Liver (tissue), 9 donors: ENCODE data around the gene KLF13. TPM values are rescaled to one million over a fixed set of nuclear protein-coding genes. Genes with fewer than 3 reads are reported as not detected.
A peak's percentile ranks its signal among the peaks of the same experiment; 100 is the strongest.

Experiments
- DNase-seq: peaks from one replicate; pipeline ENCODE4 v3.0.0-alpha.2; 2017; ENCODE audit warnings: low spot score
- H3K27ac ChIP-seq, 2 donors: one replicate each; pipeline ENCODE4 v1.7.0; 2013; ENCODE audit warnings: inconsistent platforms in 2 of 2, low read length in 2 of 2, control low read depth in 1 of 2, low read depth in 1 of 2, mild to moderate bottlenecking in 1 of 2
- H3K27me3 ChIP-seq, 4 donors: one replicate each; pipeline versions ENCODE4 v1.6.1 to v1.7.0; 2013; ENCODE audit warnings: low read length in 3 of 4, inconsistent platforms in 1 of 4, mild to moderate bottlenecking in 1 of 4, moderate library complexity in 1 of 4; ENCODE audit not compliant: control insufficient read depth in 4 of 4, insufficient read depth in 4 of 4
- H3K36me3 ChIP-seq, 4 donors: one replicate each; pipeline versions ENCODE4 v1.6.1 to v1.7.0; 2013; ENCODE audit warnings: low read length in 3 of 4, mild to moderate bottlenecking in 3 of 4, low read depth in 1 of 4, moderate library complexity in 1 of 4; ENCODE audit not compliant: control insufficient read depth in 4 of 4, insufficient read depth in 3 of 4
- H3K4me1 ChIP-seq, 4 donors: one replicate each; pipeline versions ENCODE4 v1.6.1 to v1.7.0; 2013; ENCODE audit warnings: low read length in 3 of 4, mild to moderate bottlenecking in 3 of 4, moderate library complexity in 1 of 4; ENCODE audit not compliant: control insufficient read depth in 4 of 4, insufficient read depth in 4 of 4
- H3K4me3 ChIP-seq, 3 donors: one replicate each; pipeline versions ENCODE4 v1.6.1 to v1.7.0; 2013; ENCODE audit warnings: low read length in 3 of 3, control low read depth in 1 of 3, low read depth in 1 of 3, mild to moderate bottlenecking in 1 of 3
- H3K9ac ChIP-seq, 2 donors: one replicate each; pipeline ENCODE4 v1.7.0; 2013; ENCODE audit warnings: low read length in 2 of 2, mild to moderate bottlenecking in 2 of 2, moderate library complexity in 2 of 2, control low read depth in 1 of 2, low read depth in 1 of 2
- H3K9me3 ChIP-seq, 4 donors: one replicate each; pipeline versions ENCODE4 v1.6.1 to v1.7.0; 2013; ENCODE audit warnings: low read length in 3 of 4; ENCODE audit not compliant: control insufficient read depth in 4 of 4
- EGR1 ChIP-seq, 2 donors: IDR thresholded peaks; 2 replicates each; pipeline ENCODE4 v1.6.1; 2016 to 2018; ENCODE audit warnings: antibody characterized with exemption in 2 of 2, low read depth in 2 of 2
- FOXA1 ChIP-seq: IDR thresholded peaks from 2 replicates; pipeline ENCODE4 v1.6.1; 2016; ENCODE audit warnings: antibody characterized with exemption
- GABPA ChIP-seq, 2 donors: IDR thresholded peaks in 1 of 2; conservative IDR thresholded peaks in 1 of 2; 2 replicates each; pipeline ENCODE4 v1.6.1; 2016; ENCODE audit warnings: antibody characterized with exemption in 2 of 2, mild to moderate bottlenecking in 1 of 2, moderate library complexity in 1 of 2
- HNF4A ChIP-seq, 2 donors: conservative IDR thresholded peaks; 2 replicates each; pipeline ENCODE4 v1.6.1; 2016; ENCODE audit warnings: antibody characterized with exemption in 2 of 2, mild to moderate bottlenecking in 2 of 2
- HNF4G ChIP-seq: IDR thresholded peaks from 2 replicates; pipeline ENCODE4 v1.6.1; 2016; ENCODE audit warnings: antibody characterized with exemption
- JUND ChIP-seq, 2 donors: IDR thresholded peaks; 2 replicates each; pipeline ENCODE4 v1.6.1; 2016; ENCODE audit warnings: antibody characterized with exemption in 2 of 2
- NR2F2 ChIP-seq: IDR thresholded peaks from 2 replicates; pipeline ENCODE4 v1.6.1; 2016; ENCODE audit warnings: antibody characterized with exemption
- RAD21 ChIP-seq, 2 donors: IDR thresholded peaks; 2 replicates each; pipeline ENCODE4 v1.6.1; 2016; ENCODE audit warnings: antibody characterized with exemption in 2 of 2, mild to moderate bottlenecking in 2 of 2
- RXRA ChIP-seq, 2 donors: IDR thresholded peaks; 2 replicates each; pipeline ENCODE4 v1.6.1; 2017 to 2018; ENCODE audit warnings: antibody characterized with exemption in 2 of 2, mild to moderate bottlenecking in 1 of 2
- SP1 ChIP-seq: IDR thresholded peaks from 2 replicates; pipeline ENCODE4 v1.6.1; 2018; ENCODE audit warnings: antibody characterized with exemption, mild to moderate bottlenecking
- TAF1 ChIP-seq: conservative IDR thresholded peaks from 2 replicates; pipeline ENCODE4 v1.6.1; 2016; ENCODE audit warnings: antibody characterized with exemption, mild to moderate bottlenecking
- YY1 ChIP-seq: IDR thresholded peaks from 2 replicates; pipeline ENCODE4 v1.6.1; 2016; ENCODE audit warnings: antibody characterized with exemption, mild to moderate bottlenecking
- WGBS: extraction: QIAGEN DNeasy Blood & Tissue Kit; methylation state at CpG from one replicate; pipeline ENCODE4 v1.1.7; 2013; 5-methylcytosine and 5-hydroxymethylcytosine counted together
- polyA plus RNA-seq, 2 donors: library from polyadenylated mRNA; stranded (reverse) in 1 of 2; unstranded in 1 of 2; fragments of 200-250 nt in 1 of 2; fragments of >200 nt in 1 of 2; fragmentation: Nextera tagmentation in 1 of 2; extraction: Ambion mirVana in 1 of 2; gene quantifications; one replicate each; pipeline versions ENCODE4 v1.2.1 to v1.2.3, GENCODE V29; 2013 to 2015
- total RNA-seq, 2 donors: library from RNA; depleted of rRNA; stranded (reverse); fragments of >200 nt; gene quantifications; one replicate each; pipeline ENCODE4 v1.2.3, GENCODE V29; 2014
- TF ChIP-seq, protein P1 (sequence below): fragments of 150-350 bp; IDR thresholded peaks from 2 replicates; pipeline ENCODE4 v1.5.1; 2017; ENCODE audit warnings: improper control_type of control experiment, low read depth, low read length; ENCODE audit not compliant: missing input control
- TF ChIP-seq, protein P2 (sequence below): IDR thresholded peaks from 2 replicates; pipeline ENCODE4 v1.6.1; 2016; ENCODE audit warnings: antibody characterized with exemption
- TF ChIP-seq, protein P3 (sequence below): IDR thresholded peaks from 2 replicates; pipeline ENCODE4 v1.6.1; 2016; ENCODE audit warnings: antibody characterized with exemption, mild to moderate bottlenecking
- TF ChIP-seq, protein P4 (sequence below): IDR thresholded peaks from 2 replicates; pipeline ENCODE4 v1.6.1; 2016; ENCODE audit warnings: antibody characterized with exemption
- TF ChIP-seq, protein P5 (sequence below): IDR thresholded peaks from 2 replicates; pipeline ENCODE4 v1.6.1; 2016; ENCODE audit warnings: antibody characterized with exemption
- donor health status: healthy.
- donor health status: healthy.
- donor health status: healthy.
- donor health status: healthy.
- donor health status: healthy.

KLF13 gene
- total and polyA plus RNA-seq, 4 donors: 17.4 to 77.1 (median 57.5) TPM

DNA sequence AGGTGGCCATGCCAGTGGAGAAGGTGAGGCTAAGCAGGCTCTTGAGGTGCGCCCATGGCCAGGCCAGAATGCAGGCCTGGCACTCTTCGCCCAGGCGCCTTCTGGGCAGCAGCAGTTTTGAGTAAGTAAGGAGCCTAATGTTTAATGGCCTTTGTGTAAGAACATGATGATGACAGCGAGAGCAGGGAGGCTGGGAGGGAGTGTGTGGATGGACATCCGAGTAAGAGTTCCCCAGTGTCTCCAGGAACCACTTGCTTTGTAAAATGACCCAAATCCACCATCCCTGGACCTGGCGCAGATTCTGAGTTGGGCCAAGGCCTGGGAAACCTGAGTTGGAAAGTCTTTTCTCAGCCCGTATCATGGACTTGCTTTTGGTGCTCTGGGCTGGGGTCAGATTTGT is 24.1 kb downstream of the KLF13 start:
- Histone ChIP-seq H3K27ac (peak overlapping the region in 1 of 2 donors; percentile 19), H3K27me3 (no peaks in the 10 kb centered on the region), H3K9ac (no peak overlapping the region), H3K4me1 (peaks cover 31 to 73% (median 54%) of the 10 kb centered on the region in 4 donors), H3K4me3 (no peak overlapping the region), H3K9me3 (no peaks in the 10 kb centered on the region), H3K36me3 (peaks cover 0 to 2% (median 0%) of the 10 kb centered on the region in 4 donors)
- DNase-seq: no peak
- WGBS: 94% methylated on average over 7 of the region's 7 CpGs
- TF ChIP-seq RAD21 (IDR thresholded peaks at IDR 0.05) (no peak), SP1 (no peak), NR2F2 (no peak), HNF4G (no peak), FOXA1 (no peak), YY1 (no peak), HNF4A (conservative IDR thresholded peaks at IDR 0.05) (no peak), EGR1 (IDR thresholded peaks at IDR 0.05; ENCODE audit: low read depth in 2 of 2) (no peak), TAF1 (no peak), JUND (IDR thresholded peaks at IDR 0.05) (no peak), GABPA (IDR thresholded peaks at IDR 0.05 in 1 of 2, conservative IDR thresholded peaks at IDR 0.05 in 1 of 2) (no peak)
- TF ChIP-seq, protein P1, sequence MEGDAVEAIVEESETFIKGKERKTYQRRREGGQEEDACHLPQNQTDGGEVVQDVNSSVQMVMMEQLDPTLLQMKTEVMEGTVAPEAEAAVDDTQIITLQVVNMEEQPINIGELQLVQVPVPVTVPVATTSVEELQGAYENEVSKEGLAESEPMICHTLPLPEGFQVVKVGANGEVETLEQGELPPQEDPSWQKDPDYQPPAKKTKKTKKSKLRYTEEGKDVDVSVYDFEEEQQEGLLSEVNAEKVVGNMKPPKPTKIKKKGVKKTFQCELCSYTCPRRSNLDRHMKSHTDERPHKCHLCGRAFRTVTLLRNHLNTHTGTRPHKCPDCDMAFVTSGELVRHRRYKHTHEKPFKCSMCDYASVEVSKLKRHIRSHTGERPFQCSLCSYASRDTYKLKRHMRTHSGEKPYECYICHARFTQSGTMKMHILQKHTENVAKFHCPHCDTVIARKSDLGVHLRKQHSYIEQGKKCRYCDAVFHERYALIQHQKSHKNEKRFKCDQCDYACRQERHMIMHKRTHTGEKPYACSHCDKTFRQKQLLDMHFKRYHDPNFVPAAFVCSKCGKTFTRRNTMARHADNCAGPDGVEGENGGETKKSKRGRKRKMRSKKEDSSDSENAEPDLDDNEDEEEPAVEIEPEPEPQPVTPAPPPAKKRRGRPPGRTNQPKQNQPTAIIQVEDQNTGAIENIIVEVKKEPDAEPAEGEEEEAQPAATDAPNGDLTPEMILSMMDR: no peak
- TF ChIP-seq, protein P2, sequence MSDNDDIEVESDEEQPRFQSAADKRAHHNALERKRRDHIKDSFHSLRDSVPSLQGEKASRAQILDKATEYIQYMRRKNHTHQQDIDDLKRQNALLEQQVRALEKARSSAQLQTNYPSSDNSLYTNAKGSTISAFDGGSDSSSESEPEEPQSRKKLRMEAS: no peak
- TF ChIP-seq, protein P3, sequence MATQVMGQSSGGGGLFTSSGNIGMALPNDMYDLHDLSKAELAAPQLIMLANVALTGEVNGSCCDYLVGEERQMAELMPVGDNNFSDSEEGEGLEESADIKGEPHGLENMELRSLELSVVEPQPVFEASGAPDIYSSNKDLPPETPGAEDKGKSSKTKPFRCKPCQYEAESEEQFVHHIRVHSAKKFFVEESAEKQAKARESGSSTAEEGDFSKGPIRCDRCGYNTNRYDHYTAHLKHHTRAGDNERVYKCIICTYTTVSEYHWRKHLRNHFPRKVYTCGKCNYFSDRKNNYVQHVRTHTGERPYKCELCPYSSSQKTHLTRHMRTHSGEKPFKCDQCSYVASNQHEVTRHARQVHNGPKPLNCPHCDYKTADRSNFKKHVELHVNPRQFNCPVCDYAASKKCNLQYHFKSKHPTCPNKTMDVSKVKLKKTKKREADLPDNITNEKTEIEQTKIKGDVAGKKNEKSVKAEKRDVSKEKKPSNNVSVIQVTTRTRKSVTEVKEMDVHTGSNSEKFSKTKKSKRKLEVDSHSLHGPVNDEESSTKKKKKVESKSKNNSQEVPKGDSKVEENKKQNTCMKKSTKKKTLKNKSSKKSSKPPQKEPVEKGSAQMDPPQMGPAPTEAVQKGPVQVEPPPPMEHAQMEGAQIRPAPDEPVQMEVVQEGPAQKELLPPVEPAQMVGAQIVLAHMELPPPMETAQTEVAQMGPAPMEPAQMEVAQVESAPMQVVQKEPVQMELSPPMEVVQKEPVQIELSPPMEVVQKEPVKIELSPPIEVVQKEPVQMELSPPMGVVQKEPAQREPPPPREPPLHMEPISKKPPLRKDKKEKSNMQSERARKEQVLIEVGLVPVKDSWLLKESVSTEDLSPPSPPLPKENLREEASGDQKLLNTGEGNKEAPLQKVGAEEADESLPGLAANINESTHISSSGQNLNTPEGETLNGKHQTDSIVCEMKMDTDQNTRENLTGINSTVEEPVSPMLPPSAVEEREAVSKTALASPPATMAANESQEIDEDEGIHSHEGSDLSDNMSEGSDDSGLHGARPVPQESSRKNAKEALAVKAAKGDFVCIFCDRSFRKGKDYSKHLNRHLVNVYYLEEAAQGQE: no peak
- TF ChIP-seq, protein P4, sequence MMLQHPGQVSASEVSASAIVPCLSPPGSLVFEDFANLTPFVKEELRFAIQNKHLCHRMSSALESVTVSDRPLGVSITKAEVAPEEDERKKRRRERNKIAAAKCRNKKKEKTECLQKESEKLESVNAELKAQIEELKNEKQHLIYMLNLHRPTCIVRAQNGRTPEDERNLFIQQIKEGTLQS: no peak
- TF ChIP-seq, protein P5, sequence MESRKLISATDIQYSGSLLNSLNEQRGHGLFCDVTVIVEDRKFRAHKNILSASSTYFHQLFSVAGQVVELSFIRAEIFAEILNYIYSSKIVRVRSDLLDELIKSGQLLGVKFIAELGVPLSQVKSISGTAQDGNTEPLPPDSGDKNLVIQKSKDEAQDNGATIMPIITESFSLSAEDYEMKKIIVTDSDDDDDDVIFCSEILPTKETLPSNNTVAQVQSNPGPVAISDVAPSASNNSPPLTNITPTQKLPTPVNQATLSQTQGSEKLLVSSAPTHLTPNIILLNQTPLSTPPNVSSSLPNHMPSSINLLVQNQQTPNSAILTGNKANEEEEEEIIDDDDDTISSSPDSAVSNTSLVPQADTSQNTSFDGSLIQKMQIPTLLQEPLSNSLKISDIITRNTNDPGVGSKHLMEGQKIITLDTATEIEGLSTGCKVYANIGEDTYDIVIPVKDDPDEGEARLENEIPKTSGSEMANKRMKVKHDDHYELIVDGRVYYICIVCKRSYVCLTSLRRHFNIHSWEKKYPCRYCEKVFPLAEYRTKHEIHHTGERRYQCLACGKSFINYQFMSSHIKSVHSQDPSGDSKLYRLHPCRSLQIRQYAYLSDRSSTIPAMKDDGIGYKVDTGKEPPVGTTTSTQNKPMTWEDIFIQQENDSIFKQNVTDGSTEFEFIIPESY: no peak

DNA sequence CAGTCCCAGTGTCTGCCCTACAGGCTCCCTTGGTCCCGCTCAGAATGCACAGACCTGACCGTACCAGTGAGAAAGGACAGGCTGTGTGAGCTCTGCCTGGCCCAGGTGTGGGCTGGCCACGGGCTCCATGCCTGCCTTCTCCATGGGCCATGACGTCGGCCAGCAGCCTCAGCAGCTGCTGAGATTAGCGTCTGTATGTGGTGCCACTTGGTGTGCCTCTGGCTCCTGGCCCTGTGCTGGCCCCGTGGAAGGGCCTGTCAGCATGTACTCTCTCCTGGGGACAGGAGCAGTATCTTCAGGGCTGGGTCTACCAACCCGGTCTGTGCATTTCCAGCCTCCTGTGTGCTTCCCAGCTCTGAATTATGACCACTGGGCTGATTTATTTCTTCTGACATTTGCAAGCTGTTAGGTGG is 25.7 kb downstream of the KLF13 start:
- H3K9me3 ChIP-seq: no peaks in the 10 kb centered on the region
- 21% methylated on average over 8 of the region's 8 CpGs for WGBS
- no peaks in the 10 kb centered on the region for H3K27me3 ChIP-seq
- H3K27ac ChIP-seq: peak overlapping the region; percentile 82 to 84
- H3K4me3 ChIP-seq: no peak overlapping the region
- DNase-seq: no peak
- H3K4me1 ChIP-seq: peaks cover 21 to 63% (median 45%) of the 10 kb centered on the region in 4 donors
- TF ChIP-seq, protein P5: no peak
- TF ChIP-seq, protein P3: no peak
- TF ChIP-seq YY1 (peak; percentile 41), FOXA1 (no peak), HNF4A (conservative IDR thresholded peaks at IDR 0.05) (peak in 1 of 2 donors; percentile 36), RAD21 (IDR thresholded peaks at IDR 0.05) (peak; percentile 19 to 36), RXRA (IDR thresholded peaks at IDR 0.05) (peak in 1 of 2 donors; percentile 75), NR2F2 (no peak)
- H3K36me3 ChIP-seq: peaks cover 0 to 2% (median 0%) of the 10 kb centered on the region in 4 donors
- peak overlapping the region; percentile 23 to 42 for H3K9ac ChIP-seq
